Muscle layer of colon (tissue), 2 donors: ENCODE measurements around the gene ASNSD1.
A peak's percentile ranks its signal among the peaks of the same experiment; 100 is the strongest.
"Not testable (repeated sequence)": the region's sequence is repeated elsewhere in the genome, so short reads cannot be mapped to it uniquely, and the experiment has no call there.

Experiments
- H3K27ac ChIP-seq: one replicate; pipeline ENCODE4 v1.7.0; 2013; ENCODE audit warnings: low read depth, mild to moderate bottlenecking, low read length, moderate library complexity
- H3K27me3 ChIP-seq, 2 donors: one replicate each; pipeline ENCODE4 v1.7.0; 2013; ENCODE audit warnings: low read length in 2 of 2, mild to moderate bottlenecking in 2 of 2; ENCODE audit not compliant: insufficient read depth in 2 of 2, control insufficient read depth in 1 of 2
- H3K36me3 ChIP-seq: one replicate; pipeline ENCODE4 v1.7.0; 2013; ENCODE audit warnings: mild to moderate bottlenecking, low read length; ENCODE audit not compliant: insufficient read depth
- H3K4me1 ChIP-seq: one replicate; pipeline ENCODE4 v1.7.0; 2013; ENCODE audit warnings: mild to moderate bottlenecking, low read length; ENCODE audit not compliant: insufficient read depth
- H3K4me3 ChIP-seq, 2 donors: one replicate each; pipeline ENCODE4 v1.7.0; 2013; ENCODE audit warnings: low read length in 2 of 2, low read depth in 1 of 2, mild to moderate bottlenecking in 1 of 2, moderate library complexity in 1 of 2
- H3K9ac ChIP-seq: one replicate; pipeline ENCODE4 v1.7.0; 2013; ENCODE audit warnings: low read length
- H3K9me3 ChIP-seq: one replicate; pipeline ENCODE4 v1.7.0; 2013; ENCODE audit warnings: mild to moderate bottlenecking, low read length
- donor health status: abdominal sarcoma.
- donor health status: Adenocarcinoma of cecum.

ASNSD1 gene

GRCh38 chr2:189669913-189670312 is 8.7 kb downstream of the ASNSD1 start:
- Histone ChIP-seq H3K9ac (no peak overlapping the region), H3K4me1 (peaks cover 13% of the 10 kb centered on the region), H3K27ac (no peak overlapping the region), H3K9me3 (no peaks in the 10 kb centered on the region), H3K4me3 (no peak overlapping the region), H3K36me3 (peaks cover 45% of the 10 kb centered on the region), H3K27me3 (no peaks in the 10 kb centered on the region)

GRCh38 chr2:189673661-189674373 is 12.6 kb downstream of the ASNSD1 start:
- Histone ChIP-seq H3K27ac (peak overlapping the region; percentile 89), H3K4me1 (peaks cover 13% of the 10 kb centered on the region), H3K27me3 (no peaks in the 10 kb centered on the region), H3K9ac (peak overlapping the region; percentile 100), H3K4me3 (peak overlapping the region; percentile 25 to 94), H3K36me3 (peaks cover 16% of the 10 kb centered on the region), H3K9me3 (no peaks in the 10 kb centered on the region)

- Histone ChIP-seq H3K27me3 (no peaks in the 10 kb centered on the region), H3K27ac (peak within 1 kb of the TSS; percentile 89), H3K4me1 (peaks cover 13% of the 10 kb centered on the region), H3K9ac (peak within 1 kb of the TSS; percentile 100), H3K36me3 (peaks cover 8% of the 10 kb centered on the region), H3K9me3 (no peaks in the 10 kb centered on the region), H3K4me3 (peak within 1 kb of the TSS; percentile 70 to 94)
These were observed 13.3 kb downstream of the ASNSD1 start, which contains the start of gene ANKAR for GRCh38 chr2:189674374-189675112. Gene ANKAR, plus strand, starts transcription at chr2:189674670. Its CDS starts 1,821 bp downstream, at chr2:189676491.

GRCh38 chr2:189676471-189676870 is 15.2 kb downstream of the ASNSD1 start:
- H3K9ac ChIP-seq = no peak overlapping the region
- H3K4me3 ChIP-seq = no peak overlapping the region
- peaks cover 2% of the 10 kb centered on the region for H3K36me3 ChIP-seq
- H3K27me3 ChIP-seq = no peaks in the 10 kb centered on the region
- peaks cover 13% of the 10 kb centered on the region for H3K4me1 ChIP-seq
- H3K27ac ChIP-seq = no peak overlapping the region
- no peaks in the 10 kb centered on the region for H3K9me3 ChIP-seq

- H3K4me1 ChIP-seq = peaks cover 8% of the 10 kb centered on the region
- H3K9me3 ChIP-seq = no peaks in the 10 kb centered on the region
- H3K27ac ChIP-seq = no peak overlapping the region
- no peaks in the 10 kb centered on the region for H3K27me3 ChIP-seq
- no peaks in the 10 kb centered on the region for H3K36me3 ChIP-seq
- H3K4me3 ChIP-seq = no peak overlapping the region
- H3K9ac ChIP-seq = no peak overlapping the region
These were observed 18.0 kb downstream of the ASNSD1 start for GRCh38 chr2:189679226-189679625.

GRCh38 chr2:189681203-189681602 is 19.9 kb downstream of the ASNSD1 start:
- Histone ChIP-seq H3K9me3 (no peaks in the 10 kb centered on the region), H3K4me1 (no peaks in the 10 kb centered on the region), H3K27me3 (no peaks in the 10 kb centered on the region), H3K9ac (no peak overlapping the region), H3K4me3 (no peak overlapping the region), H3K36me3 (no peaks in the 10 kb centered on the region), H3K27ac (no peak overlapping the region)

GRCh38 chr2:189681903-189682302 is 20.6 kb downstream of the ASNSD1 start:
- Histone ChIP-seq H3K36me3 (no peaks in the 10 kb centered on the region), H3K27ac (no peak overlapping the region), H3K4me1 (no peaks in the 10 kb centered on the region), H3K9me3 (no peaks in the 10 kb centered on the region), H3K9ac (no peak overlapping the region), H3K27me3 (no peaks in the 10 kb centered on the region), H3K4me3 (no peak overlapping the region)

GRCh38 chr2:189683348-189683747 is 22.1 kb downstream of the ASNSD1 start:
- Histone ChIP-seq H3K9ac (no peak overlapping the region), H3K4me1 (no peaks in the 10 kb centered on the region), H3K4me3 (no peak overlapping the region), H3K27me3 (no peaks in the 10 kb centered on the region), H3K9me3 (no peaks in the 10 kb centered on the region), H3K36me3 (no peaks in the 10 kb centered on the region), H3K27ac (no peak overlapping the region)

- no peaks in the 10 kb centered on the region for H3K36me3 ChIP-seq
- H3K4me3 ChIP-seq = no peak overlapping the region
- no peaks in the 10 kb centered on the region for H3K27me3 ChIP-seq
- no peak overlapping the region for H3K9ac ChIP-seq
- no peaks in the 10 kb centered on the region for H3K4me1 ChIP-seq
- no peak overlapping the region for H3K27ac ChIP-seq
- H3K9me3 ChIP-seq = no peaks in the 10 kb centered on the region
These were observed 23.6 kb downstream of the ASNSD1 start for GRCh38 chr2:189684811-189685210.

- no peak overlapping the region for H3K4me3 ChIP-seq
- H3K27ac ChIP-seq = no peak overlapping the region
- H3K9ac ChIP-seq = no peak overlapping the region
- no peaks in the 10 kb centered on the region for H3K36me3 ChIP-seq
- H3K27me3 ChIP-seq = no peaks in the 10 kb centered on the region
- no peaks in the 10 kb centered on the region for H3K9me3 ChIP-seq
- no peaks in the 10 kb centered on the region for H3K4me1 ChIP-seq
These were observed 24.4 kb downstream of the ASNSD1 start for GRCh38 chr2:189685540-189686229.

GRCh38 chr2:189687796-189688195 is 26.5 kb downstream of the ASNSD1 start:
- not testable (repeated sequence) for H3K27ac ChIP-seq, H3K4me1 ChIP-seq, H3K9me3 ChIP-seq, H3K36me3 ChIP-seq, H3K27me3 ChIP-seq, H3K9ac ChIP-seq, H3K4me3 ChIP-seq
